GM19239 (cell line): ENCODE measurements around the gene UBE2V1.
"Not testable (repeated sequence)": the region's sequence is repeated elsewhere in the genome, so short reads cannot be mapped to it uniquely, and the experiment has no call there.

Experiments
- DNase-seq: peaks from one replicate; pipeline ENCODE4 v3.0.0; 2011; ENCODE audit warnings: low spot score; ENCODE audit not compliant: insufficient read length
- FAIRE-seq: peaks from 2 replicates; lab custom pipeline; 2011; peaks lifted over from hg19 to GRCh38; lab: Jason Lieb, UNC

Gene UBE2V1

GRCh38 chr20:50112512-50113419 lies at the start of gene UBE2V1:
UBE2V1 (minus strand) TSS chr20:50113150; CDS start chr20:50113128, 22 bp downstream.
- peak; percentile 69 for DNase-seq

DNA sequence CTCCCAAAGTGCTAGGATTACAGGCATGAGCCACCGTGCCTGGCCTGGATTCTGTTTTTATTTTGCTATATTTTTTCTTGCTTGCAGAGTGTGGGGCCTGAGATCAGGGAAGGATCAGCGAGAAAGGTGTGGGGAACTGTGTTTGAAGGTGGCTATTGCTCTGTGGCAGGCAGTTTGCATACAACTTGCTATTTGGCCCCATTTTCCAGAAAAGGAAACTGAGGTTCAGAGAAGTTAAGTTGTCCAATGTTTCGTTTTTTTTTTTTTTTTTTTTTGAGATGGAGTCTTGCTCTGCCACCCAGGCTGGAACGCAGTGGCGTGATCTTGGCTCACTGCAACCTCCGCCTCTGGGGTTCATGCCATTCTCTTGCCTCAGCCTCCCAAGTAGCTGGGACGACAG lies 48.5 kb upstream of the UBE2V1 start:
- FAIRE-seq, DNase-seq: not testable (repeated sequence)

More at GRCh38 chr20:50112512-50113419, at the start of gene UBE2V1:
- FAIRE-seq, result no peak

GRCh38 chr20:50153500-50154377 lies 40.8 kb upstream of the UBE2V1 start, which contains the start of gene PEDS1:
PEDS1 (minus strand) TSS chr20:50153723; CDS start chr20:50153637, 86 bp downstream.
- DNase-seq (peak; percentile 99), FAIRE-seq (no peak)

- DNase-seq, result peak; percentile 36
- no peak for FAIRE-seq
Measured at GRCh38 chr20:50153153-50153499, 40.2 kb upstream of the UBE2V1 start.

DNA sequence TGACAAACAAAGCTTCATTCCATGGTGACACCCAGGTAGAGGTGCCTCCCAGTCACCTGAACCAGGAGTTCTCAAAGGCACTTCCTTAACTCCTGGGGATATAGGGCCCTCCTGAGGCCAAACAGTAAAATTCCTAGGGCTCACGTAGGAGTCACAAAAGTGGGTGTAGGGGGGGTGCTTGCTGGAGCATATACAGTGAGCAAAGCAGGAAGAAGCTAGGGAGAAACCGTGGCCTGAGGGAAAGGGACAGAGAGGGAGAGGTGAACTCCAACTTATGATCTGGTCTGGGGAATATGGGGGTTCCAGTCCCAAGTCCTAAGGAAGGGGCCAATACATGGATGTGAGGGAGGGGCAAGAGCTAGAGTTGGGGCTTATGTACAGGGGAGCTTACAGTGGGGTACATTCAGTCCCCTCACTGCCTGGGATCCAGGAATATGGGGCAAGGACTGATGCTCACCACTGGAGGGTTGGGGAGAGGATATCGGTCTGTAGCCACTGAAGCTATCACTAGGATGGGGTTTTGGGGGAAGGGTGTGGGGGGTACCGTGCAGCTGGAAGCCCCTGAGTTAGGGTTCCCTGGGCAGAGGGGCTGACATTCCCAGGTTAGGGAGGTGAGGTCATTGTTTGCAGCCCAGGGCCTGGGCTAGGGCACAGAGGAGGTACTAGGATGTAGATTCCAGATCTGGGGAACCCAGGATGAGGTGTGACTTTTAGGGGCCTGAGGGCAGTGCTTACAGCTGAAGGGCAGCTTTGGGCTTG lies 39.6 kb upstream of the UBE2V1 start:
- DNase-seq (no peak), FAIRE-seq (no peak)

DNA sequence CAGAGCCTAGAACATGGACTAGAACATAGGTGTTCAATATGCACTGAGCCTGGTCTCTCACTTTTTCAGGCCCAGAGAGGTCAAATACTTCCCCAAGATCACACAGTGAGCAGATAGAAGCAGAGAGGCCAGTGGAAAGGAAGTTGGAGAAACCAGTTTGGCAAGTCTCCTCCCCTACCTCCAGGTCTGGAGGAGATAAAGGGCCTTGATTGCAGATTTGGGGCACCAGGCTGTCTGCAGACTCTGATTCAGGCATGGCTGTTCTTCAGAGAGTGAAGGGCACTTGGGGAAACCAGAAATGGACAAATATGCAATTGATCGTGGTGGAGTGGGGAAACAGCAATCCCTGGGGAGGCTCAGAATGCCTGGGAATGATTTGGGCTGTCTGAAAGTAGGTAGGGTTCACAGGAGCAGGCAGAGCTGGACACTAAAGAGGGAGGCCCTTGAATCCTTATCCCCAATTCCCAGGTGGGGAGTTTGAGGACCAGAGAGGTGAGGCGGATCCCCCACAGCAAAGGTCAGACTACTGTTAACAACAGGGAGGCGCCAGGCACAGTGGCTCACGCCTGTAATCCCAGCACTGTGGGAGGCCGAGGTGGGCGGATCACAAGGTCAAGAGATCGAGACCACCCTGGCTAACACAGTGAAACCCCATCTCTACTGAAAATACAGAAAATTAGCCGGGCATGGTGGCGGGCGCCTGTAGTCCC lies 38.2 kb upstream of the UBE2V1 start:
- no peak for FAIRE-seq
- no peak for DNase-seq

DNA sequence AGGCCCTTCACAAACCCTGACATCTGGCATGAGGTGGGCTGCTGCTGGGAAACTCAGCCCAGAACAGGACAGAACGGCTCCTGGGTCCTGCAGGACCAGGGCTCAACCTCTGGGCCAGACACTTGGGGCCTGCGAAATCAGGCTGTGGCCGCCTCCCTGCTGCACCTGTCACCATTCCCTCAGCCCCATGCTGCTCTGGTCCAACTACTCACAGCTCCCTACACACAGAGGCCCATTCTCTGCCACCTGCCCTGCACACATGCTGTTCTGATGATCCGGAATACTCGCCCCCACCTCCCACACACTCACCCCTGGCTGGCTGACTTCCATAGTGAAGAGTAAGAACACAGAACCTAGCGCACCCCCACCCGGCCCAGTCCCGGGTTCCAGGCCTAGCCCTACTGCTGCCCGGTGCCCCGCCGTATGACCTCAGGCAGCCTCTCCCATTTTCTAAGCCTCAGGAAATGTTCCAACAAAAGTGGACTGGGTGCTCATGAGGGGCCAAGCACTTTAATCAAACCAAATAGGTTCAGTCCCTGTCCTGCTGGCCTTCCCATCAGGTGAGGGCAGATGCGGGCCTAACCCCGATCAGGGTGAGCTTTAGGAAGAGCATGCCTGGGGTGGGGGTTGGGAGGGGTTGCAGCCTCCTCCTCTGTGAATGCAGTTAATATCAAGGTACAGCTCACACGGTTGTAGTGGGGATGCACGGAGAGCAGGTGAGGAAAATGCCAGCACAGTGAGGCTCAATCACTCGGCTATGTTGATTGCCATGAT lies 36.7 kb upstream of the UBE2V1 start:
- DNase-seq (no peak), FAIRE-seq (no peak)

GRCh38 chr20:50146732-50147662 lies 34.0 kb upstream of the UBE2V1 start:
- no peak for FAIRE-seq
- DNase-seq, result peak; percentile 40

DNA sequence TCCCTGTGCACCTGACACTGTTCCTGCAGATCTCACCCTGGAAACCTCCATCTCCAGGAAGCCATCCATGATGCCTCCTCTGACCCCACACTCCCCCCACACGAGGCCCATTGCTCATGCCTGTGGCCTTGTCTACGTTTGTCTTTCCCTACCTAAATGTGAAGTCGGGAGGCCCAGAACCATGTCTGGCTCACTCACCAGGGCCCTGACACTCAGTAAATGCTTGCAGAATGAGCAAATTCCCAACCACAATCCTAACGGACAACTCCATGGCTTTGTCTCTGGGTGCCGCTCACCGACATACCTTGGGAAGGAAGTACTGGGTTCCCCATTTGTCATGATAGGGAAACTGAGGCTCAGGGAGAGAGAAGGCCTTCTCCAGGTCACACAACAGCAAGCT lies 33.3 kb upstream of the UBE2V1 start:
- FAIRE-seq (no peak), DNase-seq (no peak)

DNA sequence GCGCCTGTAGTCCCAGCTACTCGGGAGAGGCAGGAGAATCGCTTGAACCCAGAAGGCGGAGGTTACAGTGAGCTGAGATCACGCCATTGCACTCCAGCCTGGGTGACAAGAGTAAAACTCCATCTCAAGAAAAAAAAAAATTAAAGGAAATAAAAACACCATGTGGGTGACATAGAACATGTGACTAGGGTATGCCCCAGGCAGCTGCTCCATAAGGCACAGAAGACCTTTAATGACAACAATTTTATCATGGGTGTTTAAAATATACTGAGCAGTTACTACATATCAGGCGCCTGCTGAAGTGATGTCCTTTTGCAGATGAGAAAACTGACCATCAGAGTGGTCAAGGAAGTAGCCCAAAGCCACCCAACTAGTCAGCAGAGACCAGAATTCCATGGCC lies 32.6 kb upstream of the UBE2V1 start:
- FAIRE-seq (no peak), DNase-seq (no peak)

GRCh38 chr20:50144362-50144761 lies 31.4 kb upstream of the UBE2V1 start:
- DNase-seq (no peak), FAIRE-seq (no peak)

GRCh38 chr20:50142812-50143211 lies 29.9 kb upstream of the UBE2V1 start:
- DNase-seq (no peak), FAIRE-seq (no peak)

DNA sequence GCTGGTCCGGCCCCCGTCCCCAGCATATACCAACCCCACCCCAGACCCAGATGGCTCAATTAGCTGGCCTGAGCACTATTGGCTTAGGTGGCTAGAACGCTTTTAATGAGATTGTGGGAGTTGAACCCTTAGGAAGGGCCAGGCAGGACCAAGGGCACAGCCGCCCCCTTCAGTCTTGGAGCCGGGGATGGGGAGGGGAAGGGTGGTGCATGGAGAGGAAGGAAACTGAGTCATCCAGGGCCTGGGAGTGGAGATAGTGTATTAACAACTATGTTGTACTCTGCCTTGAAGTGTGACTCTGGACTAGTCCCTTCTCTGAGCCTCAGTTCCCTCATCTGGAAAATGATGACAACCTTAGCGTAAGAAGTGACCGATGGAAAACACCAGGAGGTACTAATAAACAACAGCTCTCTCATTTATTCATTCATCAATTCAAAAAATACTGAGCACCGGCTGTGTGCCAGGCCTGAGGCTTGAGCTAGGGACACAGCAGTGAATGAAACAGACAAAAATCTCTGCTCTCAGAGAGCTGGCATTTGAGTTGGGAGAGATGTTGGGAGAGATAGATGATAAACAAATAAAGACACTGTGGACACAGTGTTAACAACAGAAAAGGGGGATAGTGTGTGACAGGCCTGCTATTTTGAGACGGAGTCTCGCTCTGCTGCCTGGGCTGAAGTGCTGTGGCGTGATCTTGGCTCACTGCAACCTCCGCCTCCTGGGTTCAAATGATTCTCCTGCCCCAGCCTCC lies 29.0 kb upstream of the UBE2V1 start:
- DNase-seq (no peak), FAIRE-seq (no peak)

- DNase-seq, result no peak
- no peak for FAIRE-seq
Measured at GRCh38 chr20:50141018-50141675, 28.2 kb upstream of the UBE2V1 start.

DNA sequence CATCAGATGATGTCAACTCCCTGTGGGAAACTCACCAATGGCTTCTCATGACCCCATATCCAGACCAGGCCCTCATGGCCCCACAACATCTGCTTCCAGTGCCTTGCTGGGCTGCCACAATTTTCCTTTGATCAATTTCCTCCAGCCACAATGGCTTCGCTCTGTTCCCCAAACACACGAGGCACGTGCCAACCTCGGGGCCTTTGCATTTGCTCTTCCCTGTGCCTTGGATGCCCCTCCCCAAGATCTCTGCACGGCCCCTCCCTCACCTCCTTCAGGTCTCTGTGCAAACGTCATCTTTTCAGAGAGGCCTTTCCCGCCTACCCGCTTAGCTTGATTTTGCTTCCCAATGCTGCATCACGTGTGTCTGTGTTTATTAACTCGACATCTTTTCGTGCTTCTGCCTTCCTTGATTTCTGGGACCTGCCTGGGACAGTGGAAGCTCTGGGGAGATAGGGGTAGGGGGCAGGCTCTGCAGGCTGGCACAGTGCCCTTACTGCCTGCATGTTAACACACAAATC lies 27.4 kb upstream of the UBE2V1 start:
- FAIRE-seq (no peak), DNase-seq (no peak)
